OCI-LY1 (cell line): ENCODE data around the gene KSR1.

Experiments used
- CTCF ChIP-seq: fragments of 200-600 bp; sonication (generic), shearing (Covaris generic); IDR thresholded peaks from 2 replicates; pipeline ENCODE4 v1.5.1; 2017; ENCODE audit warnings: mild to moderate bottlenecking, antibody characterized with exemption, low read length, moderate library complexity, mixed read lengths
- EZH2 ChIP-seq: fragments of 200-600 bp; sonication (generic), shearing (Covaris generic); IDR thresholded peaks from 2 replicates; pipeline ENCODE4 v1.8.0; 2017; ENCODE audit warnings: borderline replicate concordance, mixed run types, mild to moderate bottlenecking, antibody characterized with exemption, low read length, moderate library complexity, mixed read lengths

- TF ChIP-seq CTCF = no peak
- TF ChIP-seq EZH2 = no peak
These were observed 2.8 kb upstream of the KSR1 start for GRCh38 chr17:27453471-27453870.
